Left ventricle myocardium superior (tissue), 1 donor: ENCODE data around the gene EDC3. TPM values are rescaled to one million over a fixed set of nuclear protein-coding genes. Genes with fewer than 3 reads are reported as not detected.
A peak's percentile ranks its signal among the peaks of the same experiment; 100 is the strongest.
"Not testable (repeated sequence)": the region's sequence is repeated elsewhere in the genome, so short reads cannot be mapped to it uniquely, and the experiment has no call there.

Experiments
- ATAC-seq: fragments of 200-7000 bp; cut with Tn5 transposase; one replicate; pipeline ENCODE4 v1.9.1; 2020; ENCODE audit warnings: mild to moderate bottlenecking, moderate library complexity
- DNase-seq: peaks from one replicate; pipeline ENCODE4 v3.0.0-alpha.2; 2020
- intact Hi-C: fragments of 100-400 bp; cut with micrococcal nuclease; formaldehyde crosslinking; loops from one replicate; pipeline ENCODE4 v1.11.0; 2022
- total RNA-seq: library from RNA; stranded (reverse); fragmentation: NEBNext Ultra II Directional; extraction: Animal tissue kit (Norgen Biotek cat#: 25700); gene quantifications from one replicate; pipeline ENCODE4 v1.2.1, GENCODE V29; 2021
- donor health status: DM: no; HTN: yes; CAD: no; lungs with severe emphysema.

The EDC3 gene
- total RNA-seq, 1 donor from 2014 or later = 16.1 TPM

DNA sequence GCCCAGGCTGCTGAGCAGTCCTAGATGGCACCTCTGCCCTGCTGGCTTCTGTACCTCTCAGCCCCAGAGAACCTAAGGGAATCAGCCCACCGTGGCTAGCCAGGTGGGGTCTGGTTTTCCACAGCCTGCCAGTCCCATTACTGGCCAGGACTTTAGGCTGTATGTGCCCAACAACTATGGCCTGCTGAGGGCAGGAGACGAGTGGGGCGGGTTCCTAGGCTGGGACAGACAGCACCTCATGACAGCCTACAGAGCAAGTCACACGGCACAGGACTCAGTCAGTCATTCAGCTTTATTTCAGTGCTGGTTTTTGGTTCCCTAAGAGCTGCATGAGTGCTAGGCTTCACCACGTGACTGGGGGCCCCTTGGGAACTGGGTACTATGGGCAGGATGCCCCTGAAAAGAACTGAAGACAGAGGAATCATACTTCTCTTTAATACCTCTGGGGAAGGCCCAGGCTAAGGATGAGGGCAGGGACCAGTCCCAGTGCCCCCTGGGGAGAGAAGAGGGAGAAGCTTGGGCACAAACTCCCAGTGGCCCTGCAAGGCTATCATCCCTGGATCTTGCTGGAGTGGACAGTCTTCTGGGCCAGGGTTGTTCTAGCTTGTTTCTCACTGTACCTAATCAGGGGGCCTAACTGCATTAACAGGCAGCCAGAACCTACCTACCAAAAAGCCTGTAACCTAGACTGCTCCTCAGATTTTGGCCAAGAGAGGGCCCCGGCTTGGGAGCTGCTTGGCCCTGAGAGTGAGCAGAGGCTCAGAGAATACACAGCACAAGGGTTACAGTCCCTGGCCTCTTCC lies 65.3 kb downstream of the EDC3 start:
- DNase-seq (peak; percentile 28), ATAC-seq (no peak)
- intact Hi-C loops = loop anchor here (10.0 kb wide), 1 partner anchor 256 kb away; no protein-coding TSS in a partner anchor

DNA sequence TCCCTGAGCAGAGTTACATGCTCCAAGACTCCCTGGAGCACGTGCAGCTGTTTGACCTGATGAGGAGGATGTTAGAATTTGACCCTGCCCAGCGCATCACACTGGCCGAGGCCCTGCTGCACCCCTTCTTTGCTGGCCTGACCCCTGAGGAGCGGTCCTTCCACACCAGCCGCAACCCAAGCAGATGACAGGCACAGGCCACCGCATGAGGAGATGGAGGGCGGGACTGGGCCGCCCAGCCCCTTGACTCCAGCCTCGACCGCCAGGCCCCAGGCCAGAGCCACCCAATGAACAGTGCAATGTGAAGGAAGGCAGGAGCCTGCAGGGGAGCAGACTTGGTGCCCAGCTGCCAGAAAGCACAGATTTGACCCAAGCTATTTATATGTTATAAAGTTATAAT lies 66.1 kb downstream of the EDC3 start:
- DNase-seq, ATAC-seq: not testable (repeated sequence)
- intact Hi-C loops = loop anchor here (10.0 kb wide), 1 partner anchor 255 kb away; no protein-coding TSS in a partner anchor

DNA sequence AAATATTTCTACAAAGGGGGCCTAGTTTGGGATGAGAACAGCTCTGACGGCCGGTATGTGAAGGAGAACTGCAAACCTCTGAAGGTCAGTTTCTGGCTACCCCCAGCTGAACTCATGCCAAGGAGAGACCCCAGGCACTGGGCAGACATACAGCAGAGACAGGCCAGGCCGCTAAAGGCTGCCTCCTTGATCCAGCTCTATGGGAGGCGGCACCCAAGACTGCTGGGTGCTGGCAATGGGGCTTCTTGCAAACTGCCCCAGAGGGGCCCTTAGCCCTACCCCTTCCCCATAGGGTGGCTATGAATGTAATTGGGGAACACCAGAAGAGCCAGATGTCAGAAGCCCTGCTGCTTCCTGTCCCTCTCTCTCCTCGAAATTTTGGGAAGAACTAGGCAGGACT lies 66.9 kb downstream of the EDC3 start:
- DNase-seq = no peak
- intact Hi-C loops = no loop called here
- no peak for ATAC-seq

DNA sequence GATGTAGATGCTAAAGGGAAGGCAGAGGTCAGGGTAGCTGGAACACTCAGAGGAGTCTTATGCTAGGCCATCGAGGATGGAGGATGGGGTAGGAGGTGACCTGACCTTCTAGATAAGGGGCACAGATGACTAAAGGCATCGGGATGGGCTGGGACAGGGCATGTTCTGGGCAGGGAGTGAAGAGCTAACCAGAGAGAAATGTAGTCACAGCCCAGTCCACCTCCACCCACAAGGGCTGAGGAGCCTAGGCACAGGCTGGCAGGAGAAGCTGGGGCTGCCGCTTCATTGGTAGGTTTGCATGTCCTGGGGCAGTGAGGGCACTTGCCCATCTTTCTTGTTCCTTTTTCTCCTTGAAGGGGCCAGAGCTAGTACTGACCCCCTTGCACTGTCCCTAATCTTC lies 67.6 kb downstream of the EDC3 start:
- ATAC-seq (no peak), DNase-seq (no peak)
- intact Hi-C loops = no loop called here

DNA sequence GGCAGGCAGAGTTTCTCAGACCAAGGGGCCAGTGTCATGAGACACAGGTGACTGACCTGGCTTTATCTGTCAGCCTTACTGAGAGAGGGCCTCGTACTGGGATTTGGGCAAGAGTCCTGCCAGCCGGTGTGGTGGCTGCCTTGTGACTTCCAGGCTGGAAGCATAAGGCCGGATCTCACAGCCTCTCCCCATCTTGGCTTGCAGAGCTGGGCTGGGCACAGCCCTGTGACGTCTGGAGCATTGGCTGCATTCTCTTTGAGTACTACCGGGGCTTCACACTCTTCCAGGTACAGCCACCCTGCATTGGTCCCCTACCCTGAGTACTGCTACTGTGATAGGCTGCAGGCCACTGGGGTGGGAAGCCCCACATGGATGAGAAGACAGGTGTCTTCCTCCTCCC lies 68.1 kb downstream of the EDC3 start:
- intact Hi-C loops = no loop called here
- DNase-seq (no peak), ATAC-seq (no peak)

DNA sequence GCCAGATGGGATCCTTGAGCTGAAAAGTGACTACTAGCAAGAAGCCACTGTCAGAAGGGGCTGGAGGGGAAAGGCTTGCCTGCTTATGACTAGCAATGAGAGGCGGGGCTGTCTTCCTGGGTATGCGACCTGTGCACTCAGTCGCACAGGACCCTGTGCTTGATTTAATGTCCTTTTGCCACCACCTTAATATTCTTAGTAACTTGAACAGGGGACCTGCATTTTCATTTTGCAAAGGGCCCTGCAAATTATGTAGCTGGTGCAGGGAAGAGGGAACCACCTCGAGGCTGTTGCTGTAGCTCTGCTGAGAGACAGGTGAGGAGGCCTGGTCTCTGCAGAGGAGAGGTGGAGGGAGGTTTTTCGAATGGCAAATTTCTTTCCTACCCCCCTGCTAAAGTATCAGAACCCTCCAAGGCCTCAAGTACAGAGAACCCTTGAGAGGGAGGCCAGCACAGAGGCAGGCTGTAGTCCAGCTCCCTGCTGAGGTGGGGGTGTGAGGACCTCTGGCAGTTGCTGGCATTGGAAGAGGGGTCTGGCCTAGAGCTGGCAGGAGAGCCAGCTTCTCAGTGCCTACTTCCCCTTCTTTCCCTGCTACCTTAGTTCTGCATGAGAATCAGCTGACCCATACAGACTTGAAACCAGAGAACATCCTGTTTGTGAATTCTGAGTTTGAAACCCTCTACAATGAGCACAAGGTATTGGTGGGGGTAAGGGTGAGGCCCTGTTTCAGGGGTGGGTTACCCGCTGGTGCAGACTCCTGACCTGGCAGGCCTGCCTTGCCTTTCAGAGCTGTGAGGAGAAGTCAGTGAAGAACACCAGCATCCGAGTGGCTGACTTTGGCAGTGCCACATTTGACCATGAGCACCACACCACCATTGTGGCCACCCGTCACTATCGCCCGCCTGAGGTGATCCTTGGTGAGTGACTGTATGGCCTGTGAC lies 68.8 kb downstream of the EDC3 start:
- DNase-seq = no peak
- no peak for ATAC-seq
- intact Hi-C loops = no loop called here

DNA sequence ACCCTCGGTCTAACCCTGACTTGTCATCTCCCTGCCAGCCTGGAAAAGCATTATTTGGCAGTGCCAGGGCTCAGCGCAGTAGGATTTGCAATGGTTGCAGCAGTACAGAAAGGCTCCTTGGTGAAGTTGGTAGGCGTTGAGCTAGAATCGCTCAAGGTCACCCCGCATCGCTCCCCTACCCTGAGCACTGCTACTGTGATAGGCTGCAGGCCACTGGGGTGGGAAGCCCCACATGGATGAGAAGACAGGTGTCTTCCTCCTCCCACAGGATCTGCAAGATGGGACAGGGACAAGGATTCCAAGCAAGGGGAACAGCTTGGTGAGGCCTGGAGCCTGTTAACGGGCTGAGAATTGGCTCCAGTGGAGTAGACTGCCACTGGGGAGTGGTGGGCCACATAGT lies 69.5 kb downstream of the EDC3 start:
- intact Hi-C loops = no loop called here
- ATAC-seq (no peak), DNase-seq (no peak)

DNA sequence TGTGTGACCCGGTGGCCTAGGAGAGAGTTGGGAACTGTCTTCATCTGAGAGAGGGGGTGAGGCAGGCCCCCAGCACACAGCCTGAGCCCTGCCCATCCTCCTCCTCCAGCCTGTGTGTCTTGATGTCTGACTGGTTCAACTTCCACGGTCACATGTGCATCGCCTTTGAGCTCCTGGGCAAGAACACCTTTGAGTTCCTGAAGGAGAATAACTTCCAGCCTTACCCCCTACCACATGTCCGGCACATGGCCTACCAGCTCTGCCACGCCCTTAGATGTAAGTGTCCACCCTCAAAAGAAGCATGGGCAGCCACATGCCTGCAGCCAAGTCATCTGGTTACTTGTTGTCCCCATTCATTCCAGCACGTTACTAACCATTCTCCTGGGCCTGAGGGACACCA lies 70.1 kb downstream of the EDC3 start:
- ATAC-seq (no peak), DNase-seq (no peak)
- intact Hi-C loops = no loop called here

DNA sequence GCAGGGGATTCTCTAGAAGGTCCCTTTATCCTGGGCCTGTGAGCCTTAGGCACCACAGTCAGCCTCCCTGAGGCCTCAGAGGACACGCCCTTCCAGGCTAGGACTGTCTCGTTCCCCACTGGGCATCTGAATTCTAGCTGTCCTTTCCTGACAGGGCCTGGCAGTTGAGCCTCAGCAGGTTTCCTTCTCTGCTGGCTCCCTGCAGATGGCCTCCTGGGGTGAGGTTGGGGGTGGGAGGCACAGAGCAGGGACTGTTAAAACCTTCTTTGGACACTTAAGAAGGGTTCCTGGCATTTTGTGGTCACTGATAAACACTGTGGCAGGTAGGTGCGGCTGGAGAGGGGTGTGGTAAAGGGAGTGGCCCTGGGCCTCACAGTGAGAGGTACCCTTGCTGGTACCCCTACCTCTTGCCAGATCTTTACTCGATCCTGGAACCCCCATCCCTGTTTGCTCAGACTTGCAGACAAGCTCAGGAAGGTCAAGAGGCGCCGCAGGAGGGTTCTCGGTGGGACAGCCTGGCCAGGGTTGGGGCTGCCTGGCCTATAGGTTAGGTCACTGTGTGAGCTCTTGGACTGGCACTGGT lies 71.7 kb downstream of the EDC3 start:
- DNase-seq = no peak
- ATAC-seq = no peak
- intact Hi-C loops = no loop called here

DNA sequence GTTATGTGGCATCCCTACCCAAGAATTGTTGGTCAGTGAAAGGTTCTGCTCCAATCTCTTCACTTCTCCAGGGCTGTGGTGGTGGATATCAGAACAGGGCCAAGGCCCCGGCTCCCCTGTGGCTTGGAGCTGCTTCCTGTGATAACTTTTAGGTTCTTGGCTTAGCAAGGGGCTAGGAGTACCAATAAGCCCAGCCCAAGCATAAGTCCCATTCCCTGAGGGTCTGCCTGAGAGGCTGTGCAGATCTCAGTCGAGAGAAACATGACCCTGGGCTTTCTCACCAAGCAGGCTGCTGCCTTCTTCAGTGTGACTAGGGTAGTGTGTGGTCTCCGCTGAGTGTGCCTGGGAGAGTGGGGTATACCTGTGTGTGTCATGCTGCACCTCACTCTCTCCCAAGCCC lies 73.1 kb downstream of the EDC3 start:
- no peak for DNase-seq
- intact Hi-C loops = no loop called here
- ATAC-seq = no peak

DNA sequence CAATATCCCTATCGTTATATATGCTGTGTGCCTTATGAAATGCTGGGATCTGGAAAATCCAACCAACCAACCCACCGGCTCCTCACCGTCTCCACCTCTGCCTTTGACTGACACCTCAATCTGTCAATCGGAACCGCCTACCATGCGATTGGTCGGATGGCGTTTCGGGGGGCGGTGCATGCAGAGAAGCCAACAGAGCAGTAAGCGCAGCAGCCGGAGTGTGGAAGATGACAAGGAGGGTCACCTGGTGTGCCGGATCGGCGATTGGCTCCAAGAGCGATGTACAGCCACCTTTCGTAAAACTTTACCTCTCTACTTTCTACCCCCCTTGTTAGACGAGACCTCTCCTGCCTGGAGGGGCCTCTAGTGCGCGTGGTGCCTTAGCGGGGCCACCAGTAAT lies 73.9 kb downstream of the EDC3 start:
- ATAC-seq = no peak
- intact Hi-C loops = no loop called here
- no peak for DNase-seq

DNA sequence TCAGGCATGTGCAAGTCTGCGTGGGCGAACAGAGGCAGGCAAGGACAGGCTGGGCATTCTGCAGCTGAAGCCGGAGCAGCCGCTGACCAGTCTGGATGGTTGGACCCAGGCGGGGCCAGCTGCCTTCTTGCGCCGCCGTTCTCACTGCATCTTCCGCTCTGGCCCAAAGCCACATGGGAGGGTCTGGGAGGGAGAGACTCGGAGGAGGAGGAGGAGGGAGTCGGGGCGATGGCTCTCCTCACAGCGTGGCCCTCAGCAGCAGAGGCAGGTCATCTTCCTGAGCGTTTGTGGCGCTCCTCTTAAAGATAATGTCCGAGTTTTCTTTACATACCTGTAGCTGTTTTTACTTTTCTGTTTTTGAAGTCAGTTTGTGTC lies 74.3 kb downstream of the EDC3 start:
- ATAC-seq (no peak), DNase-seq (no peak)
- intact Hi-C loops = no loop called here

DNA sequence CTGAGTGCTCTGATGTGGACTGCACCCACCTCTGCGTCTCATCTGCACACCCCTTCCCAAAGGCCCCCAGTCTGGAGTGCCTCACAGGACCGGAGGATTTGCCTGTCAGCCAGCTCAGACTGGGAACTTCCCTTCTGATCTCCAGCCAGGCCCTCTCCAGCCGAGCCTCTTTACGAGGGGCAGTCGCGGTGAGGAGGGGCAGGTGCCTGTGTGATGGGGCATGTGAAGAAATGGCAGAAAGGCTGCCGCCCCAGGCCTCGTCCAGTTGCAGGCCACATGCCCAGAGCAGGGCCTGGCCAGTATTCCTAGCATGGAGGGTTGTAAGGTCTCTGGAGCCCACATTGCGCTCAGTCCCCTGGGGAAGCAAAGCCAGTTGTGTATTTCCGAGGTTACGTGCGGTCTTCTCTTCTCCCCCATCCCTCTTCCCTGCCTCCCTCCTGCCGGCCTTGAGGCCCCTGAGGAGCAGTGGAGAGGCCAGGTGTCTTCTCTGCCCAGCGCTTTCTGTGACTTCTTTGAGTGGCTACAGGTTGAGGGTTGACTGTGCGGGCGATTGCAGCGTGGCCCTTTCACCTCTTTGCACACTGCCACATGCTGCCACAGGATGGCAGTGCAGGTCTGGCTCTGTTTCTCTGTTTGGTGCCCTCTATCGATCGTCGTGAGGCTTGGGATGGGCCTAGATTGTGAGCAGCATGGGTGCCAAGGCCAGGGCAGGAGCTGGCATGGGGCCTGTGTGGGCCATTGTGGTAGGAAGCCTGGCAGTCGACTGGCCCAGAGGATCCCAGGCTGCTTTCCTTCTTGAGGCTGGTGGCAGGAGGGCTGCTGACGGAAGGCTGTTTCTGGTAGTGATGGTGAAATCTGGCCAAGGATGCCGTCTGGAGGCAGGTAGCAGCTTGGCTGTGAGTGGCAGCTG lies 74.9 kb downstream of the EDC3 start:
- intact Hi-C loops = no loop called here
- ATAC-seq (peak; percentile 46), DNase-seq (peak; percentile 74)

DNA sequence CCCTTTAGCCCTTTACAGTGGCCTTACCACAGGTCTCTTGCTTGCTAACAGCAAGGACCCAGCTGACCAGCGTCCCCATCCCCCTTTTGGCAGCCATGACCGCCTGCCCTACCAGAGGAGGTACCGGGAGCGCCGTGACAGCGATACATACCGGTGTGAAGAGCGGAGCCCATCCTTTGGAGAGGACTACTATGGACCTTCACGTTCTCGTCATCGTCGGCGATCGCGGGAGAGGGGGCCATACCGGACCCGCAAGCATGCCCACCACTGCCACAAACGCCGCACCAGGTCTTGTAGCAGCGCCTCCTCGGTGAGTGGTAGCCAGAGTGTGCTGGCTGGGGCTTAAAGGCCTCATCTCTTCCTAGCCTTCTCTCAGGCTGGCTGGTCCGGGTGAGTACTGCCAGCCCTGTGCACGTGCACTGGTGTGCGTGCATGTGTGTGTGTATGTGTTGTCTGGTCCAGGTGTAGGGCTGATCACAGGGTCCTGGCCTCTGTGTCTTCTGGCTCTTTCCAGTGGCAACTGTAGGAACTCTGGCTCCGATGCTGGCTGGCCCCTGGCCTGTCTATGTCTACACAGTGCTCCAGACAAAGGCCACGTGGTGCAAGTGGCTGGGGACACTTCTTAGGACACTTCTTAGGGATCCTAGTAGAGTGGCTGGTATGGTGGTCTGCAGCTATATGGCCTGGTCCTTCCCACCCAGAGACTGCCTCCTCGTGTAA lies 75.7 kb downstream of the EDC3 start:
- no peak for ATAC-seq
- intact Hi-C loops = loop anchor here (10.0 kb wide), 1 partner anchor 75 kb away; the partner anchor contains the start of gene ARID3B
- no peak for DNase-seq

DNA sequence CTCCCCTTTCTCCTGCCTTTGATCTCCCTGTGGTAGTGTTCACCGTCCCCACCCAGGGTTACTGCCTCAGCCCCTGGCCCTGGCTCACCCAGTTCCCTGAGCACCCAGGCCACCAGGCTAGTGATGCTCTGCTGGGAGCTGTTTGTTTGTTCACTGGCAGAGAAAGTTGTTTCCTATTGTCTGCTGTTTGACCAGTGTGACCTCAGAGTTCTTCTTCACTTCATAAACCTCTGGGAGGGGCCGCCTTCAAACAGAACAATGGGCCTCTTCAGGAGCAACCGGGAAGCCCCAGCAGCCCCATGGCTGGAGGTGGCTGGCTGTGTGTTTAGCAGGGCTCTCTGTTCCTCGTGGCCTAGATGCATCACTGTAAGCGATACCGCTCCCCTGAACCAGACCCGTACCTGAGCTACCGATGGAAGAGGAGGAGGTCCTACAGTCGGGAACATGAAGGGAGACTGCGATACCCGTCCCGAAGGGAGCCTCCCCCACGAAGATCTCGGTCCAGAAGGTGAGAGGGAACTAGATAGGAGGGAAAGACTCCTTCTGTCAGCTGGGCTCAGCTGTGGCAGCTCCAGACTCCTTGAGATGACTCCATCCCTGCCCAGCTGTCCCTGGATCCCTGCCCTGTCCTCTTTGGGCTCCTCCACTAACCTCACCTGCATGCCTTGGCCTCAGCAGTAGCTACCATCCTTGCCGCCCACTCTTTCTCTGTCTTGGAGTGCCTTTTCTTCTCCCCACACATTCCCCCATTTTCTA lies 76.8 kb downstream of the EDC3 start:
- no peak for DNase-seq
- no peak for ATAC-seq
- intact Hi-C loops = loop anchor here (10.0 kb wide), 1 partner anchor 74 kb away; the partner anchor contains the start of gene ARID3B

DNA sequence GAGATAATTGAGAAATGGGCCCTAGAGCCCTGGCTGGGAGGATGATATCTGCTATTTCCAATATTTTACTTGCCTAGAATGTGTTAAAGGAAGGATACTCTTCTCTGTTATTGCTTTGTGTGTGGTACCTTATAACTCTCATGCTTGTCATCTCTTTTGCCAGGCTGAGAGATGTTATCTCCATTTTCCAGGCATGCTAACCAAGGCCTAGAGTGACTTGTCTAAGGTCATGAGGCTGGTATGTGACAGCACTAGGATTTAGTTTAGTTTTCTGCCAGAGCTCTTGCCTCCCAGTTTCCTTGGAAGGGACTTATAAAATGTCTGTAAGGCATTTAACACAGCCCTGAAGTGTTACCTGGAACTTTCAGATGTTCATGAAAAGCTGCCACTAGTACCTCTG lies 78.8 kb downstream of the EDC3 start:
- intact Hi-C loops = loop anchor here (10.0 kb wide), 1 partner anchor 72 kb away; the partner anchor contains the start of gene ARID3B
- DNase-seq (no peak), ATAC-seq (no peak)

DNA sequence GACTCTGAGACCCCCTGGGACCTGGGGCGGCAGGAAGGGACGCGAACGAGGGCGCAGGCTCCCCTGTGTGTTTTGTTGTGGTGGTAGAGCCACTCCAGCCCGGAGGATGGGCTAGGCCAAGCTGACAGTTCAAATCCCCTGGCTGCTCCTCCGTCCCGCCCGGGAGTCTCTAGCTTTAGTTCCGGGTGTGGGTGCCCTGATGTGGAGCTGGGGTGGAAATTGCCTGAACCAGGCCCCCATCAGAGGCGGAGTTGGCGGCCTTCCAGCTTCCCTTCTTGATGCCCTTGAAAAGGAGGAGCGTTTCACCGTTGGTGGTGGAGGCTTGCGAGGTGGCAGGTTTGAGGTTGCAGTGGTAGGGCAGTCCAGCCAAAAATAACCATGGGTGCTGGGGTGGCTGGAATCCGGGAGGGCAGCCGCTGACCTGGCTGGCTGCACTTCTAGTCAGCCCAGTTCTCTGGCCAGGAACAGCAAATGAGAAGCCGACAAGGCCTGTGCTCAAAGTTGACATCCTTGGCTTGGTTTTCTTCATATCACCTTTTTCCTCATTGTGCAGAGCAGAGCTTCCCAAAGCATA lies 79.4 kb downstream of the EDC3 start:
- ATAC-seq (peak; percentile 41), DNase-seq (peak; percentile 88)
- intact Hi-C loops = loop anchor here (10.0 kb wide), 1 partner anchor 72 kb away; the partner anchor contains the start of gene ARID3B
